K562 (cell line): ENCODE results near the gene TMEM45A.
"Not testable (repeated sequence)": the region's sequence is repeated elsewhere in the genome, so short reads cannot be mapped to it uniquely, and the experiment has no call there.

ENCODE experiments used
- CAMTA2 ChIP-seq: fragments of 250-450 bp; sonication (Bioruptor Pico); conservative IDR thresholded peaks from 2 replicates; pipeline ENCODE4 v1.5.1; 2022
- GATA2 ChIP-seq: sonication (generic); formaldehyde crosslinking; IDR thresholded peaks from 2 replicates; pipeline ENCODE4 v1.4.0; 2020; ENCODE audit warnings: mild to moderate bottlenecking, missing genetic modification reagents
- HMG20B ChIP-seq: fragments of 250-450 bp; sonication (Bioruptor Pico); IDR thresholded peaks from 2 replicates; pipeline ENCODE4 v1.5.0; 2021; ENCODE audit warnings: mild to moderate bottlenecking
- NFRKB ChIP-seq: fragments of 450-650 bp; IDR thresholded peaks from 2 replicates; pipeline ENCODE4 v1.6.1; 2016; ENCODE audit warnings: low read depth
- POLR2AphosphoS2 ChIP-seq: IDR thresholded peaks from 2 replicates; pipeline ENCODE4 v1.6.1; 2012; ENCODE audit warnings: low read length, improper control_type of control experiment
- PRPF4 ChIP-seq: fragments of 200-400 bp; formaldehyde crosslinking; IDR thresholded peaks from one replicate; pipeline ENCODE4 v1.6.1; 2017; ENCODE audit warnings: low read length, low read depth, mild to moderate bottlenecking; ENCODE audit not compliant: insufficient read depth, poor library complexity, severe bottlenecking
- RCOR1 ChIP-seq, 2 experiments: IDR thresholded peaks; 2 replicates each; pipeline ENCODE4 v1.6.1; 2012; ENCODE audit warnings: low read depth in 2 of 2, low read length in 2 of 2, borderline replicate concordance in 1 of 2, improper control_type of control experiment in 1 of 2
- SMARCB1 ChIP-seq: IDR thresholded peaks from 2 replicates; pipeline ENCODE4 v1.6.1; 2011; ENCODE audit warnings: improper control_type of control experiment, low read depth; ENCODE audit not compliant: insufficient read length
- ZBTB7A ChIP-seq: IDR thresholded peaks from 2 replicates; pipeline ENCODE4 v1.6.1; 2011; ENCODE audit warnings: low read depth, mild to moderate bottlenecking, low read length, moderate library complexity, borderline replicate concordance; ENCODE audit not compliant: control insufficient read depth
- ZNF274 ChIP-seq: IDR thresholded peaks from 2 replicates; pipeline ENCODE4 v1.6.1; 2011; ENCODE audit warnings: low read depth, mild to moderate bottlenecking, low read length, moderate library complexity, borderline replicate concordance
- ZNF324 ChIP-seq: fragments of 250-450 bp; sonication (Bioruptor Pico); IDR thresholded peaks from 2 replicates; pipeline ENCODE4 v1.4.0; 2020; ENCODE audit warnings: mild to moderate bottlenecking
- ZNF384 ChIP-seq: IDR thresholded peaks from 2 replicates; pipeline ENCODE4 v1.6.1; 2012; ENCODE audit warnings: low read depth, low read length, improper control_type of control experiment
- TF ChIP-seq, protein P1 (sequence below): sonication (generic); formaldehyde crosslinking; IDR thresholded peaks from 2 replicates; pipeline ENCODE4 v1.8.1; 2023; ENCODE audit warnings: mild to moderate bottlenecking, missing genetic modification reagents
- TF ChIP-seq, protein P2 (sequence below), 3 experiments: IDR thresholded peaks in 2 of 3; conservative IDR thresholded peaks in 1 of 3; 2 replicates each; pipeline ENCODE4 v1.5.1; 2011 to 2012; ENCODE audit warnings: low read length in 3 of 3, mild to moderate bottlenecking in 3 of 3, control low read depth in 2 of 3, improper control_type of control experiment in 1 of 3, inconsistent platforms in 1 of 3, low read depth in 1 of 3, mixed read lengths in 1 of 3, moderate library complexity in 1 of 3; ENCODE audit not compliant: insufficient read depth in 2 of 3

DNA sequence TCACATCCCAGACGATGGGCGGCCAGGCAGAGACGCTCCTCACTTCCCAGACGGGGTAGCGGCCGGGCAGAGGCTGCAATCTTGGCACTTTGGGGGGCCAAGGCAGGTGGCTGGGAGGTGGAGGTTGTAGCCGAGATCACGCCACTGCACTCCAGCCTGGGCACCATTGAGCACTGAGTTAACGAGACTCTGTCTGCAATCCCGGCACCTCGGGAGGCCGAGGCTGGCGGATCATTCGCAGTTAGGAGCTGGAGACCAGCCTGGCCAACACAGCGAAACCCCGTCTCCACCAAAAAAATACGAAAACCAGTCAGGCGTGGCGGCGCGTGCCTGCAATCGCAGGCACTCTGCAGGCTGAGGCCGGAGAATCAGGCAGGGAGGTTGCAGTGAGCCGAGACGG, 13.9 kb upstream of the TMEM45A start:
- TF ChIP-seq SMARCB1; POLR2AphosphoS2; ZNF384; GATA2 (CRISPR knock-in tag); RCOR1 (IDR thresholded peaks at IDR 0.05; ENCODE audit: borderline replicate concordance in 1 of 2, low read depth in 2 of 2, low read length in 2 of 2); ZBTB7A; NFRKB; PRPF4; ZNF324; HMG20B (CRISPR knock-in tag); ZNF274; CAMTA2 (CRISPR knock-in tag): not testable (repeated sequence)
- TF ChIP-seq, protein P1, sequence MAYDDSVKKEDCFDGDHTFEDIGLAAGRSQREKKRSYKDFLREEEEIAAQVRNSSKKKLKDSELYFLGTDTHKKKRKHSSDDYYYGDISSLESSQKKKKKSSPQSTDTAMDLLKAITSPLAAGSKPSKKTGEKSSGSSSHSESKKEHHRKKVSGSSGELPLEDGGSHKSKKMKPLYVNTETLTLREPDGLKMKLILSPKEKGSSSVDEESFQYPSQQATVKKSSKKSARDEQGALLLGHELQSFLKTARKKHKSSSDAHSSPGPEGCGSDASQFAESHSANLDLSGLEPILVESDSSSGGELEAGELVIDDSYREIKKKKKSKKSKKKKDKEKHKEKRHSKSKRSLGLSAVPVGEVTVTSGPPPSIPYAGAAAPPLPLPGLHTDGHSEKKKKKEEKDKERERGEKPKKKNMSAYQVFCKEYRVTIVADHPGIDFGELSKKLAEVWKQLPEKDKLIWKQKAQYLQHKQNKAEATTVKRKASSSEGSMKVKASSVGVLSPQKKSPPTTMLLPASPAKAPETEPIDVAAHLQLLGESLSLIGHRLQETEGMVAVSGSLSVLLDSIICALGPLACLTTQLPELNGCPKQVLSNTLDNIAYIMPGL (CRISPR knock-in tag): not testable (repeated sequence)
- TF ChIP-seq, protein P2, sequence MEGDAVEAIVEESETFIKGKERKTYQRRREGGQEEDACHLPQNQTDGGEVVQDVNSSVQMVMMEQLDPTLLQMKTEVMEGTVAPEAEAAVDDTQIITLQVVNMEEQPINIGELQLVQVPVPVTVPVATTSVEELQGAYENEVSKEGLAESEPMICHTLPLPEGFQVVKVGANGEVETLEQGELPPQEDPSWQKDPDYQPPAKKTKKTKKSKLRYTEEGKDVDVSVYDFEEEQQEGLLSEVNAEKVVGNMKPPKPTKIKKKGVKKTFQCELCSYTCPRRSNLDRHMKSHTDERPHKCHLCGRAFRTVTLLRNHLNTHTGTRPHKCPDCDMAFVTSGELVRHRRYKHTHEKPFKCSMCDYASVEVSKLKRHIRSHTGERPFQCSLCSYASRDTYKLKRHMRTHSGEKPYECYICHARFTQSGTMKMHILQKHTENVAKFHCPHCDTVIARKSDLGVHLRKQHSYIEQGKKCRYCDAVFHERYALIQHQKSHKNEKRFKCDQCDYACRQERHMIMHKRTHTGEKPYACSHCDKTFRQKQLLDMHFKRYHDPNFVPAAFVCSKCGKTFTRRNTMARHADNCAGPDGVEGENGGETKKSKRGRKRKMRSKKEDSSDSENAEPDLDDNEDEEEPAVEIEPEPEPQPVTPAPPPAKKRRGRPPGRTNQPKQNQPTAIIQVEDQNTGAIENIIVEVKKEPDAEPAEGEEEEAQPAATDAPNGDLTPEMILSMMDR (IDR thresholded peaks at IDR 0.05 in 2 of 3, conservative IDR thresholded peaks at IDR 0.05 in 1 of 3; ENCODE audit: insufficient read depth in 2 of 3, low read depth in 1 of 3, low read length in 3 of 3): not testable (repeated sequence)
